GM18868 (cell line): Measurements from ENCODE around the gene CNN1.

Experiments
- ATAC-seq: cut with Tn5 transposase; IDR thresholded peaks from one replicate; pipeline ENCODE4 v1.9.1; 2021; ENCODE audit warnings: mild to moderate bottlenecking, moderate library complexity; ENCODE audit not compliant: unreplicated experiment

The CNN1 gene

DNA sequence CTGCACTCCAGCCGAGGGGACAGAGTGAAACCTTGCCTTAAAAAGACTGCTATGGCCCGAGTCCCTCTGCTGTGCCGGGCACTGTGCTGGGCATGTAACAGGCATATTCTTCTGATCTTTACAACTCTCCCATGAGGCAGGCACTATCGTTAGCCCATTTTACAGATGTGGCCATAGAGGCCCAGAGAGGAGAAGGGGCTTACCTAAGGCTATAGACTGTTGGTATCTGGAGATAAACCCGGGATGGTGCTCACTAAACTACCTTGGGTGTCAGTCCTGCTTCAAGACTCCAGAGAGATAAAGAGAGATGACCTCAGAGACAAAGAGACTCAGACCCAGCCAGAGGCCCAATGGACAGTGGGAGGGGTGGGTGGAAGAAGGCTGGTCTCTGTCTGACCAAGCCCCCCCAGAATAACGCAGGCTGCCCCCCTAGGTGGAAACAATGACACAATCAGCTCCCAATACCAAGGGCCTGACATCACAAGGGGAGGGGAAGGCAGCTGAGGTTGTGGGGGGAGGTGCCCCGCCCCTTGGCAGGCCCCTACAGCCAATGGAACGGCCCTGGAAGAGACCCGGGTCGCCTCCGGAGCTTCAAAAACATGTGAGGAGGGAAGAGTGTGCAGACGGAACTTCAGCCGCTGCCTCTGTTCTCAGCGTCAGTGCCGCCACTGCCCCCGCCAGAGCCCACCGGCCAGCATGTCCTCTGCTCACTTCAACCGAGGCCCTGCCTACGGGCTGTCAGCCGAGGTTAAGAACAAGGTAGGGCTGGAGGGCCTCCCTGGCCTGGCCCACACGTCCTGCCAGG, at the start of gene CNN1:
Gene CNN1 (plus strand): TSS at position 620 of the 805 bp plus-strand sequence. CDS start 77 bp downstream, at position 697.
- no peak for ATAC-seq

- no peak for ATAC-seq
These were observed 49.3 kb upstream of the CNN1 start for GRCh38 chr19:11489378-11489777.

- no peak for ATAC-seq
These were observed 43.9 kb upstream of the CNN1 start for GRCh38 chr19:11494634-11495285.

DNA sequence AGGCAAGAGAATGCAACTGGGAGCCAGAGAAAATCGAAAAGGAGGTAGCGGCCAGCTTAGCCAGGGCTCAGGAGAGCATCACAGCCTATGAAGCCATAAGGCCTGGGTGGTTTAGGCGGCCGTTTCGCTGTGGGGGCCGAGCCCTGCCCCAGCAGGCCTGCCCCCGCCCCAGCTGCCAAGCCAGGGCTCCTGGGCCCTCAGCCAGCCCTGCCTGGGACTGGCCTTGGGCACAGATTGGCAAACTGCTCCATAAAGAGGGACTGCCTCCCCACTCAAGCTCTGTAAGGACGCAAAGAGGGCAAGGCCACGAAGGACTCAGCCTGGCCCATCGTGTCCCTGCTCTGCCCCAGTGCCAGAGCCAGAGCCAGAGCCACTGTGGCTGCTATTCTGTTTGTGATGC, 43.2 kb upstream of the CNN1 start:
- no peak for ATAC-seq

DNA sequence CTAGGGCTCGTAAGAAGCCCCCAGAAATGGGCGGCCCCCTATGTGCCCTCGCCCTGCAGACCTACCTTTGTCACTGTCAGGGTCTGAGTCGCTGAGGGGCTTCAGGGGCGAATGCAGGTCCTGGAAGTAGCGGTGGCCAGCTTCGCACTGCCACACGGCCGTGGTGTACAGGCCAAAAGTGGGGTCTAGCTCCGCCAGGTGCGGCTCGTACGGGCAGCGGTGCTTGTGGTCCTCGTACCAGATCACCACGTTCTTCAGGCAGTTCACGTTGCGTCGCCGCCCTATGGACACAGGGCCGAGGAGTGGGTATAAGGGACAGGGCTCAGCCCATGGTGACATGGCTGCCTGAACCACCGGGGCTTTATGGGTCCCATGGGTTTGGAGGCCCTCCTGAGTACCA, 42.8 kb upstream of the CNN1 start:
- ATAC-seq = no peak

DNA sequence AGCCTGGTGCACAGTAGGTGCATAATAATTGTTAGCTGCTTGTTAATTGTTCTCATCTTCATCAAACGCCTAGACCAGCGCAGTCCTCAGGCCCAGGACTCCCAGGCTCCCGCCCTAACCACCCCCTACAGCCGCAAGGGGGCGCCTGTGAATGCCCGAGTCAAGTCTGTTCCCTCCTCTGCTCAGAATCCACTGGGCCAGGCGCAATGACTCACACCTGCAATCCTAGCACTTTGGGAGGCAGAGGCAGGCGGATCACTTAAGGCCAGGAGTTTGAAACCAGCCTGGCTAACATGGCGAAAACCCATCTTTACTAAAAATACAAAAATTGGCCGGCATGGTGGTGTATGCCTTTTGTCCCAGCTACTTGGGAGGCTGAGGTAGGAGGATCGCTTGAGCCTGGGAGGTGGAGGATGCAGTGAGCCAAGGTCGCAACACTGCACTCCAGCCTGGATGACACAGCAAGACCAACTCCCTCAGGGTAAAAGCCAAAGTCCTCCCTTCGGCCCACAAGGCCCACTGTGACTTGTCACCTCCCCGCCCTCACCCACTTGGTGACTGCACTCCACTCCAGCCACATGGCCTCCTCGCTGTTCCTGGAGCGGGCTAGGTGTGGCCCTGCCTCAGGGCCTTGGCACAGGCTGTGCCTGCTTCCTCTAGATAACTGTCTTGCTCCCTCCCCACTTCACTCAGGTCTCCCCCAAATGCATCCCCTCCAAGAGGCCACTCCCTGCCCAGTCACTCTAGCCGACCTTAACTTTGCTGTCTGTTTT, 42.1 kb upstream of the CNN1 start:
- ATAC-seq = no peak

- ATAC-seq = no peak
These were observed 39.4 kb upstream of the CNN1 start for GRCh38 chr19:11499220-11499726.

DNA sequence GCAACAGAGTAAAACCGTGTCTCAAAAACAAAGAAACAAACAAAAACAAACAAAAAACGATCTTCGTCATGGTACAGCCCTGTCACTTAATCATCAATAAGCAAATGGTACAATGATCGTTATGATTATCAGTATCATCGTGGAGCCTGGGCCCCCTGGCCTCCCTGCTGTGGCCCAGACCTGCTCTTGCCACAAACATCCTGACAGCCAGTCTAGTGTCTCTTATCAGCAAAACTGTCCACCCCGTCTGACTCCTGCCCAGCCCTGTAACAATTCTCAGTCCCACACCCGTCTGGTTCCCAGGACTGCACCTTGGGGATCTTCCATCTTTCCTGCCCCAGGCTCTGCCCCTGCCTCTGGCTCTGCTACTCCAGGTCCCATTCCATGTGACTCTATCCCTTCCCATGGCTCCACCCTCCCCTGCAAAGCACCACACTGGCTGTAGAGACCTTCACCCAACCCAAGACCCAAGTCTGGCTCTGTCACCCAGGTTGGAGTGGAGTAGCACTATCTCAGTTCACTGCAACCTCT, 38.7 kb upstream of the CNN1 start:
- ATAC-seq = no peak

DNA sequence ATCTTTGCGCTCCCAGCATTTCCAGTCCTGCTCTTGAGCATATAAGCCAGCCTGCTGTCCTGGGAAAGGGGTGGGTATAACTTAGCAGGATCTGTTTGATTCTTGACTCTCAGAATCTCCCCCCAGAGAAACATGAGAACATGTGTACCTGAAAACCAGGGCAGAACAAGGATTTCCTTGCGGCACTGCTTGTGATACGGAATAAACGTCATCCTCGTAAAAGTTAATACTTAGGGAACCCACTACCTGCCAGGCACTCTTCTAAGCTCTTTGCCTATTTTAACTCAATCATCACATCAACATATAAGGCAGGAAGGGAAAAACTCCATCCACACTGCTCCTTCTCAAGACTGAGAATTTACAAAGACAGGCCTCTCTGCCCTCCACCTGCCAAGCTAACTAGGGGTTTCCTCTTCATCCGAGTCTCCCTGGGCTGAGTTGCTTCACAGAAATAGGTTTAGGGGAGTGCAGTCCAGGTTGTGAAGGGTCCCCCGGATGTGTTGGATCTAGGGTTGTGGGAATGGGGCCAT, 34.1 kb upstream of the CNN1 start:
- ATAC-seq = no peak

DNA sequence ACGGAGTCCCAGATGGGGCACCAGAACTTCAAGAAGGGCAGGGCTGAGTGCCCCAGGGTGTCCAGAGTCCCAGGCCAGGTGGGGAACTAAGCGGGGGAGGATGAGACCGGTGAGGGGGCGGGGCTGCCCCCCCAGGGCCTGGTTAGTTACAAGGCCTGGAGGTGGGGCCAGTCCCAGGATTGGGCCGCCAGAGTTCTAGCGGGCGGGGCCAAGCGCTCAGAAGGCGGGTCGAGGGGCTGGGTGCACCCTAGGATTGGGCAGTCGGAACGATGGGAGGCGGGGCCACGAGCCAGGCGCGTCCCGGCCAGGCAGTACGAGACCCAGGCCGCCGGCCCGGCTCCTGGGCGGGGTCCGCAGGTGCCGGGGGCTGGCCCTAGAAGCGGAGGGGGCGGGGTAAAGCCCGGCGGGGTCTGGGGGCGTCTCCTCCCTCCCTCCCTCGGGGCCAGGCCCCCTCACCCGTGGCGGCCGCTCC, 33.6 kb upstream of the CNN1 start:
- peak; percentile 90 for ATAC-seq

DNA sequence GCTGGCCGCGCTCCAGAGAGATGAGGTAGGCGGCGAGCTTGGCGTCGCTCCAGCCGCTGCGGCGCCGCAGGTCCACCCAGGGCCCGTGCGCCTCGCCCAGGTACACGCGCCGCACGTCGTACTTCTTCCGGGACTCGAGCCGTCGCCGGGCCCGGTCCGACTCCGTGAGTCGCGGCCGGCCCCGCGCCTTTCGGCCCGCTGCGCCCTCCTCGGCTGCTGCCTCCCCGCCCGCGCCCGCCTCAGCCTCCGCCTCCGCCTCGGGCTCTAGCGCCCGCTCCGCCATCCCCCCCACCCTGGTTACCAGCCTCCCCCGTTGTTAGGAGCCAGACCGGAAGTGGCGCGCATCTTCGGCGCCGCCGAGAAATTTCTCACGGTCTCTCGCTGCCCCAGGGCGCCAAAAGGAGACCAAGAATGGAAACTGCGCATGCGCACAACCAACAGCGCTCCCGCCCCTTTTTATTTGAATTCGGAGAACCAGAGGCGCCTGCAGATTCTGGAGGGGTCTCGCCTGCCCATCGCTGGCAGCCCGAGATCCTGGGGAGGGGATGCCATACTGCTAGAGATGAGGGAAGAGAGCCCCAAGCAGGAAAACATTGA, 33.0 kb upstream of the CNN1 start, which contains the start of gene ZNF653:
Gene ZNF653 (minus strand): TSS at position 336 of the 597 bp plus-strand sequence. CDS start 53 bp downstream, at position 283.
- ATAC-seq = peak; percentile 49

- peak; percentile 8 for ATAC-seq
These were observed 32.5 kb upstream of the CNN1 start for GRCh38 chr19:11506101-11506555.

DNA sequence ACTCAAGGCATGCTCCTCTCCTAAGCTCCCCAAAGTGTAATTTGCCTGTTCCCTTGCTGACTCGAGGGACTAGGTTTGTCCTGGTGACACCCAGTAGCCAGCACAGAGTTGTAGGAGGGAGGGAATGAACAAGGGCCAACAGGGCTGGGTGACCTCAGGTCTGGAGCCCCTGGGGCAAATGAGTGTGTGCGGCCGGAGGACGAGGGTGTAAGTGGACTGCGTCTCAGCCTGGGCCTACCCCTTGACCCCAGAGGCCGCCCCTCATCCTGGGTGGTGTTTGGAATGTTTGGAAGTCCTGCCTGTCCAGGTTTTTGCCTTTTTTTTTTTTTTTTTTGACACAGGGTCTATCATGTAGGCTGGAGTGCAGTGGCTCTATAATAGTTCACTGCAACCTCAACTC, 31.7 kb upstream of the CNN1 start:
- no peak for ATAC-seq

GRCh38 chr19:11507370-11508078, 31.1 kb upstream of the CNN1 start:
- ATAC-seq = no peak

- ATAC-seq = no peak
These were observed 28.2 kb upstream of the CNN1 start for GRCh38 chr19:11510444-11510843.

GRCh38 chr19:11513946-11514345, 24.7 kb upstream of the CNN1 start:
- ATAC-seq = no peak

GRCh38 chr19:11519138-11519537, 19.5 kb upstream of the CNN1 start:
- no peak for ATAC-seq

- ATAC-seq = peak; percentile 94
These were observed 9.9 kb upstream of the CNN1 start, which contains the start of gene ECSIT for GRCh38 chr19:11528551-11529341. Gene ECSIT, minus strand, starts transcription at chr19:11529134. Its CDS starts 9,964 bp downstream, at chr19:11519170.

- no peak for ATAC-seq
These were observed 8.2 kb upstream of the CNN1 start for GRCh38 chr19:11530432-11530831.
